IMR-90 (cell line): ENCODE results near the gene C1R. TPM values are rescaled to one million over a fixed set of nuclear protein-coding genes. Genes with fewer than 3 reads are reported as not detected.

ENCODE experiments used
- ATAC-seq: fragments of 200-7000 bp; cut with Tn5 transposase; 2 replicates; pipeline ENCODE4 v1.9.1; 2020; ENCODE audit warnings: low read depth, mild to moderate bottlenecking, moderate library complexity
- BruUV-seq: library from RNA; stranded (reverse); fragments of 400-500 nt; replicated peaks from 2 replicates; lab custom pipeline; 2021; lab: Mats Ljungman, UMichigan
- CTCF ChIA-PET: fragments of 300-600 bp; formaldehyde crosslinking; extraction: SDS; loops from one replicate; lab custom pipeline; 2021; ENCODE audit warnings: antibody characterized with exemption; lab: Yijun Ruan, JAX
- POLR2A ChIA-PET: fragments of 300-600 bp; sonication (Branson Sonifier 250); formaldehyde crosslinking; loops from one replicate; lab custom pipeline; 2022; ENCODE audit warnings: antibody characterized with exemption; ENCODE audit not compliant: unreplicated experiment; lab: Charles Lee
- DNase-seq: peaks from one replicate; pipeline ENCODE4 v3.0.0; 2013
- H2AFZ ChIP-seq: replicated peaks from 2 replicates; pipeline ENCODE3; 2013; ENCODE audit warnings: low read length, mild to moderate bottlenecking; ENCODE audit not compliant: poor library complexity
- H2AK5ac ChIP-seq: 2 replicates; pipeline ENCODE4 v1.6.1; 2013; ENCODE audit warnings: low read depth, low read length, inconsistent platforms
- H2AK9ac ChIP-seq: replicated peaks from 2 replicates; pipeline ENCODE3; 2013; ENCODE audit warnings: mild to moderate bottlenecking, low read depth, low read length, moderate library complexity; ENCODE audit not compliant: poor library complexity
- H2BK120ac ChIP-seq: 2 replicates; pipeline ENCODE4 v1.6.1; 2013; ENCODE audit warnings: low read depth, low read length, inconsistent platforms
- H2BK15ac ChIP-seq: 3 replicates; pipeline ENCODE4 v1.6.1; 2013; ENCODE audit warnings: low read depth, low read length, inconsistent platforms
- H2BK20ac ChIP-seq: 2 replicates; pipeline ENCODE4 v1.6.1; 2013; ENCODE audit warnings: low read depth, mild to moderate bottlenecking, inconsistent platforms, low read length, moderate library complexity
- H2BK5ac ChIP-seq: 2 replicates; pipeline ENCODE4 v1.6.1; 2013; ENCODE audit warnings: mild to moderate bottlenecking, low read depth, low read length, inconsistent platforms; ENCODE audit not compliant: poor library complexity, severe bottlenecking
- H3K14ac ChIP-seq: replicated peaks from 2 replicates; pipeline ENCODE4 v1.6.1; 2013; ENCODE audit warnings: low read depth, low read length, inconsistent platforms
- H3K18ac ChIP-seq: 2 replicates; pipeline ENCODE4 v1.6.1; 2013; ENCODE audit warnings: low read depth, low read length, control low read depth
- H3K23ac ChIP-seq: 2 replicates; pipeline ENCODE4 v1.6.1; 2013; ENCODE audit warnings: low read depth, low read length, inconsistent platforms
- H3K27ac ChIP-seq: 2 replicates; pipeline ENCODE4 v1.5.1; 2013; ENCODE audit warnings: mild to moderate bottlenecking, control low read depth, low read length; ENCODE audit not compliant: insufficient read depth
- H3K27me3 ChIP-seq: 2 replicates; pipeline ENCODE4 v1.6.1; 2013; ENCODE audit warnings: low read length; ENCODE audit not compliant: control insufficient read depth, insufficient read depth
- H3K36me3 ChIP-seq: 2 replicates; pipeline ENCODE4 v1.6.1; 2013; ENCODE audit warnings: low read length, mixed read lengths; ENCODE audit not compliant: control insufficient read depth, insufficient read depth
- H3K4ac ChIP-seq: 2 replicates; pipeline ENCODE4 v1.6.1; 2013; ENCODE audit warnings: low read depth, low read length, inconsistent platforms
- H3K4me1 ChIP-seq: 2 replicates; pipeline ENCODE4 v1.6.1; 2013; ENCODE audit warnings: low read length, mixed read lengths; ENCODE audit not compliant: control insufficient read depth, insufficient read depth
- H3K4me2 ChIP-seq: 2 replicates; pipeline ENCODE4 v1.6.1; 2013; ENCODE audit warnings: low read depth, mild to moderate bottlenecking, control low read depth, low read length, moderate library complexity
- H3K4me3 ChIP-seq: 2 replicates; pipeline ENCODE4 v1.5.1; 2013; ENCODE audit warnings: low read depth, mild to moderate bottlenecking, control low read depth, low read length, moderate library complexity; ENCODE audit not compliant: insufficient read depth
- H3K56ac ChIP-seq: 2 replicates; pipeline ENCODE4 v1.6.1; 2013; ENCODE audit warnings: low read length, inconsistent platforms; ENCODE audit not compliant: insufficient read depth; ENCODE audit errors: extremely low read depth
- H3K79me1 ChIP-seq, 2 experiments: 2 replicates each; pipeline ENCODE4 v1.6.1; 2013; ENCODE audit warnings: low read length in 2 of 2, inconsistent platforms in 1 of 2, low read depth in 1 of 2
- H3K9ac ChIP-seq: 2 replicates; pipeline ENCODE4 v1.6.1; 2013; ENCODE audit warnings: low read depth, low read length, control low read depth
- H3K9me1 ChIP-seq: 2 replicates; pipeline ENCODE4 v1.6.1; 2013; ENCODE audit warnings: low read length, inconsistent platforms; ENCODE audit not compliant: insufficient read depth
- H3K9me3 ChIP-seq: 2 replicates; pipeline ENCODE4 v1.6.1; 2013; ENCODE audit warnings: low read length; ENCODE audit not compliant: control insufficient read depth, insufficient read depth
- H4K20me1 ChIP-seq: 2 replicates; pipeline ENCODE4 v1.6.1; 2013; ENCODE audit warnings: low read length, inconsistent platforms; ENCODE audit not compliant: insufficient read depth
- H4K5ac ChIP-seq: 2 replicates; pipeline ENCODE4 v1.6.1; 2013; ENCODE audit warnings: mild to moderate bottlenecking, low read depth, low read length, control low read depth
- H4K8ac ChIP-seq, 2 experiments: 2 replicates each; pipeline ENCODE4 v1.6.1; 2013; ENCODE audit warnings: low read depth in 2 of 2, low read length in 2 of 2, control low read depth in 1 of 2, inconsistent platforms in 1 of 2
- H4K91ac ChIP-seq: 2 replicates; pipeline ENCODE4 v1.6.1; 2013; ENCODE audit warnings: low read depth, low read length, inconsistent platforms; ENCODE audit not compliant: insufficient read depth
- CEBPB ChIP-seq: IDR thresholded peaks from 2 replicates; pipeline ENCODE4 v1.6.1; 2012; ENCODE audit warnings: low read depth, low read length, improper control_type of control experiment
- CHD1 ChIP-seq: IDR thresholded peaks from 2 replicates; pipeline ENCODE4 v1.6.1; 2012; ENCODE audit warnings: low read depth, low read length, improper control_type of control experiment
- FOS ChIP-seq: fragments of 150-350 bp; IDR thresholded peaks from 2 replicates; pipeline ENCODE4 v1.6.1; 2016; ENCODE audit warnings: low read depth, low read length
- MAFK ChIP-seq: IDR thresholded peaks from 2 replicates; pipeline ENCODE4 v1.6.1; 2012; ENCODE audit warnings: low read depth, low read length, improper control_type of control experiment
- MAZ ChIP-seq: IDR thresholded peaks from 2 replicates; pipeline ENCODE4 v1.6.1; 2012; ENCODE audit warnings: low read depth, mild to moderate bottlenecking, low read length, improper control_type of control experiment, moderate library complexity, borderline replicate concordance
- NFE2L2 ChIP-seq: fragments of 150-350 bp; IDR thresholded peaks from 2 replicates; pipeline ENCODE4 v1.6.1; 2016; ENCODE audit warnings: low read depth, mild to moderate bottlenecking, low read length
- RCOR1 ChIP-seq: IDR thresholded peaks from 2 replicates; pipeline ENCODE4 v1.6.1; 2012; ENCODE audit warnings: mild to moderate bottlenecking, low read length, improper control_type of control experiment; ENCODE audit not compliant: insufficient replicate concordance
- SMC3 ChIP-seq: fragments of 150-350 bp; IDR thresholded peaks from 2 replicates; pipeline ENCODE4 v1.6.1; 2016; ENCODE audit warnings: low read depth, mild to moderate bottlenecking, antibody characterized with exemption, low read length, moderate library complexity
- WGBS, 2 experiments: methylation state at CpG; one replicate each; pipeline versions ENCODE4 v1.1.5 to v1.1.7; 2013; ENCODE audit warnings: missing lambda C conversion rate in 2 of 2; ENCODE audit not compliant: insufficient read length in 1 of 2; ENCODE audit errors: extremely low coverage in 2 of 2; 5-methylcytosine and 5-hydroxymethylcytosine counted together
- dilution Hi-C: fragments of 300-500 bp; cut with HindIII; formaldehyde crosslinking; loops from one replicate; pipeline ENCODE4 v1.14.3; 2018; ENCODE audit warnings: low sequenced_read_pairs; ENCODE audit not compliant: unreplicated experiment
- in situ Hi-C: fragments of 300-500 bp; cut with MboI; formaldehyde crosslinking; loops from 3 replicates; pipeline ENCODE4 v1.14.3; 2019; ENCODE audit warnings: low sequenced_read_pairs, inconsistent platforms, mixed read lengths
- intact Hi-C: fragments of 100-400 bp; cut with micrococcal nuclease; formaldehyde crosslinking; loops from 2 replicates; pipeline ENCODE4 v1.10.0; 2022
- polyA plus RNA-seq, 3 experiments: library from polyadenylated mRNA; depleted of rRNA; stranded (reverse); fragments of >200 nt; gene quantifications; 2 replicates each; pipeline ENCODE4 v1.2.3, GENCODE V29; 2012; ENCODE audit warnings: low replicate concordance in 1 of 3
- total RNA-seq: library from RNA; depleted of rRNA; stranded (reverse); fragments of >200 nt; gene quantifications from 2 replicates; pipeline ENCODE4 v1.2.3, GENCODE V29; 2012
- TF ChIP-seq, protein P1 (sequence below): conservative IDR thresholded peaks from 2 replicates; pipeline ENCODE4 v1.5.1; 2012; ENCODE audit warnings: mild to moderate bottlenecking, low read depth, low read length, improper control_type of control experiment
- TF ChIP-seq, protein P2 (sequence below): fragments of 150-350 bp; IDR thresholded peaks from 2 replicates; pipeline ENCODE4 v1.6.1; 2016; ENCODE audit warnings: low read depth, mild to moderate bottlenecking, low read length, moderate library complexity, borderline replicate concordance
- TF ChIP-seq, protein P3 (sequence below): fragments of 150-350 bp; IDR thresholded peaks from 2 replicates; pipeline ENCODE4 v1.6.1; 2017; ENCODE audit warnings: mild to moderate bottlenecking, antibody characterized with exemption, low read length, low read depth

C1R gene
- total and polyA plus RNA-seq, 2 of the 4 experiments (the other 2 are of a cell fraction), result 38.4 to 165 TPM

DNA sequence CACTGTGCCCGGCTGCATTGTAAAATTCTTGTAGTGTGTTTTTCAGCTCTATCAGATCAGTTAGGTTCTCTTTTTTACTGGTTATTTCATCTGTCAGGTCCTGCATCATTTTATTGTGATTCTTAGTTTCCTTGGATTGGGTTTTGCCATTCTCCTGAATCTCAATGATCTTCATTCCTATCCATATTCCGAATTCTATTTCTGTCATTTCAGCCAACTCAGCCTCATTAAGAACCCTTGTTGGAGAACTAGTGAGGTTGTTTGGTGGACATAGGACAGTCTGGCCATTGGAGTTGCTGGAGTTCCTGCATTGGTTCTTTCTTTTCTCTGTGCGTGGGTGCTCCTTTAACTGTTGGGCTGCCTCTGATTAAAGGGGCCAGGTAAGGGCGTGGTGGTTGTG, 37.3 kb downstream of the C1R start:
- H3K4me3 ChIP-seq, result no peak overlapping the region
- DNase-seq, result no peak
- no peaks in the 10 kb centered on the region for H3K36me3 ChIP-seq
- no peaks in the 10 kb centered on the region for H3K79me1 ChIP-seq
- no peak for TF ChIP-seq MAFK
- TF ChIP-seq, protein P1, sequence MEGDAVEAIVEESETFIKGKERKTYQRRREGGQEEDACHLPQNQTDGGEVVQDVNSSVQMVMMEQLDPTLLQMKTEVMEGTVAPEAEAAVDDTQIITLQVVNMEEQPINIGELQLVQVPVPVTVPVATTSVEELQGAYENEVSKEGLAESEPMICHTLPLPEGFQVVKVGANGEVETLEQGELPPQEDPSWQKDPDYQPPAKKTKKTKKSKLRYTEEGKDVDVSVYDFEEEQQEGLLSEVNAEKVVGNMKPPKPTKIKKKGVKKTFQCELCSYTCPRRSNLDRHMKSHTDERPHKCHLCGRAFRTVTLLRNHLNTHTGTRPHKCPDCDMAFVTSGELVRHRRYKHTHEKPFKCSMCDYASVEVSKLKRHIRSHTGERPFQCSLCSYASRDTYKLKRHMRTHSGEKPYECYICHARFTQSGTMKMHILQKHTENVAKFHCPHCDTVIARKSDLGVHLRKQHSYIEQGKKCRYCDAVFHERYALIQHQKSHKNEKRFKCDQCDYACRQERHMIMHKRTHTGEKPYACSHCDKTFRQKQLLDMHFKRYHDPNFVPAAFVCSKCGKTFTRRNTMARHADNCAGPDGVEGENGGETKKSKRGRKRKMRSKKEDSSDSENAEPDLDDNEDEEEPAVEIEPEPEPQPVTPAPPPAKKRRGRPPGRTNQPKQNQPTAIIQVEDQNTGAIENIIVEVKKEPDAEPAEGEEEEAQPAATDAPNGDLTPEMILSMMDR, result no peak
- no peak for TF ChIP-seq RCOR1
- no peak for TF ChIP-seq CEBPB
- no peak for TF ChIP-seq FOS
- TF ChIP-seq, protein P2, sequence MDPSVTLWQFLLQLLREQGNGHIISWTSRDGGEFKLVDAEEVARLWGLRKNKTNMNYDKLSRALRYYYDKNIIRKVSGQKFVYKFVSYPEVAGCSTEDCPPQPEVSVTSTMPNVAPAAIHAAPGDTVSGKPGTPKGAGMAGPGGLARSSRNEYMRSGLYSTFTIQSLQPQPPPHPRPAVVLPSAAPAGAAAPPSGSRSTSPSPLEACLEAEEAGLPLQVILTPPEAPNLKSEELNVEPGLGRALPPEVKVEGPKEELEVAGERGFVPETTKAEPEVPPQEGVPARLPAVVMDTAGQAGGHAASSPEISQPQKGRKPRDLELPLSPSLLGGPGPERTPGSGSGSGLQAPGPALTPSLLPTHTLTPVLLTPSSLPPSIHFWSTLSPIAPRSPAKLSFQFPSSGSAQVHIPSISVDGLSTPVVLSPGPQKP, result no peak
- no peak for TF ChIP-seq MAZ
- no peak for TF ChIP-seq SMC3
- TF ChIP-seq, protein P3, sequence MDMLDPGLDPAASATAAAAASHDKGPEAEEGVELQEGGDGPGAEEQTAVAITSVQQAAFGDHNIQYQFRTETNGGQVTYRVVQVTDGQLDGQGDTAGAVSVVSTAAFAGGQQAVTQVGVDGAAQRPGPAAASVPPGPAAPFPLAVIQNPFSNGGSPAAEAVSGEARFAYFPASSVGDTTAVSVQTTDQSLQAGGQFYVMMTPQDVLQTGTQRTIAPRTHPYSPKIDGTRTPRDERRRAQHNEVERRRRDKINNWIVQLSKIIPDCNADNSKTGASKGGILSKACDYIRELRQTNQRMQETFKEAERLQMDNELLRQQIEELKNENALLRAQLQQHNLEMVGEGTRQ, result no peak
- no peak for TF ChIP-seq NFE2L2
- TF ChIP-seq CHD1, result no peak
- no peak overlapping the region for H3K56ac ChIP-seq
- no peak overlapping the region for H2AFZ ChIP-seq
- no peak overlapping the region for H2BK5ac ChIP-seq
- CTCF ChIA-PET, result no interaction called here
- dilution Hi-C loops (no loop called here), intact Hi-C loops (no loop called here), in situ Hi-C loops (loop anchor here (25.0 kb wide), 1 partner anchor 582 kb away; no protein-coding TSS in a partner anchor)
- no peak overlapping the region for H4K5ac ChIP-seq
- POLR2A ChIA-PET, result no interaction called here
- H2BK120ac ChIP-seq, result no peak overlapping the region
- no peak overlapping the region for H3K9ac ChIP-seq
- no peak overlapping the region for H2BK15ac ChIP-seq
- H2AK5ac ChIP-seq, result no peak overlapping the region
- H3K9me3 ChIP-seq, result no peaks in the 10 kb centered on the region
- WGBS, 2 experiments, result no CpG with 5 or more reads among the region's 4 CpGs
- H3K27ac ChIP-seq, result no peak overlapping the region
- no peak overlapping the region for H3K23ac ChIP-seq
- no peaks in the 10 kb centered on the region; the same call in 1 of the 2 replicates for H3K4me1 ChIP-seq
- no TSS peak for BruUV-seq
- no peaks in the 10 kb centered on the region for H3K9me1 ChIP-seq
- H2BK20ac ChIP-seq, result no peak overlapping the region
- H4K20me1 ChIP-seq, result no peaks in the 10 kb centered on the region
- no peak overlapping the region for H3K14ac ChIP-seq
- H2AK9ac ChIP-seq, result no peak overlapping the region
- no peak overlapping the region for H4K8ac ChIP-seq
- peaks cover 18% of the 10 kb centered on the region for H3K27me3 ChIP-seq
- H3K18ac ChIP-seq, result no peak overlapping the region
- no peak for ATAC-seq
- no peak overlapping the region for H3K4ac ChIP-seq
- no peak overlapping the region for H3K4me2 ChIP-seq
- no peak overlapping the region for H4K91ac ChIP-seq
